ENCODE data around the gene AQP12B. TPM values are rescaled to one million over a fixed set of nuclear protein-coding genes. Genes with fewer than 3 reads are reported as not detected.

The AQP12B gene
- total RNA-seq, 1 donor from 2014 or later = not detected

GRCh38 chr2:240711296-240711695 is 28.6 kb upstream of the AQP12B start:
- H3K4me1 Mint-ChIP-seq = no peaks in the 10 kb centered on the region
- no peak for ATAC-seq (ENCODE audit: low read depth)
- DNase-seq = no peak
- H3K27ac Mint-ChIP-seq = no peak overlapping the region
- ChIA-PET CTCF (no interaction called here), POLR2A (no interaction called here)
- TF ChIP-seq CTCF (IDR thresholded peaks at IDR 0.05) = no peak
- no peaks in the 10 kb centered on the region for H3K36me3 Mint-ChIP-seq (ENCODE audit: low read depth)
- H3K27me3 Mint-ChIP-seq = peaks cover 6% of the 10 kb centered on the region
- intact Hi-C loops (cut with micrococcal nuclease) = no loop called here
- no peaks in the 10 kb centered on the region for H3K9me3 Mint-ChIP-seq
- no peak overlapping the region for H3K4me3 Mint-ChIP-seq

- CTCF ChIA-PET = no interaction called here
- no peak for ATAC-seq (ENCODE audit: low read depth)
- intact Hi-C loops (cut with micrococcal nuclease) = no loop called here
Observed at GRCh38 chr2:240708457-240708856, 25.8 kb upstream of the AQP12B start.

GRCh38 chr2:240707821-240708220 is 25.1 kb upstream of the AQP12B start:
- Mint-ChIP-seq H3K36me3 (ENCODE audit: low read depth) (no peaks in the 10 kb centered on the region), H3K27ac (no peak overlapping the region), H3K4me3 (no peak overlapping the region), H3K9me3 (no peaks in the 10 kb centered on the region), H3K4me1 (no peaks in the 10 kb centered on the region), H3K27me3 (peaks cover 9% of the 10 kb centered on the region)
- CTCF ChIA-PET = no interaction called here
- ATAC-seq (ENCODE audit: low read depth) (no peak), DNase-seq (no peak)
- POLR2A ChIA-PET = no interaction called here
- intact Hi-C loops (cut with micrococcal nuclease) = no loop called here
- no peak for TF ChIP-seq CTCF (IDR thresholded peaks at IDR 0.05)

More at GRCh38 chr2:240708457-240708856, 25.8 kb upstream of the AQP12B start:
- DNase-seq = no peak
- H3K36me3 Mint-ChIP-seq (ENCODE audit: low read depth) = no peaks in the 10 kb centered on the region
- H3K4me1 Mint-ChIP-seq = no peaks in the 10 kb centered on the region
- POLR2A ChIA-PET = no interaction called here
- no peak for TF ChIP-seq CTCF (IDR thresholded peaks at IDR 0.05)
- no peak overlapping the region for H3K27ac Mint-ChIP-seq
- H3K9me3 Mint-ChIP-seq = no peaks in the 10 kb centered on the region
- H3K27me3 Mint-ChIP-seq = peaks cover 9% of the 10 kb centered on the region
- H3K4me3 Mint-ChIP-seq = no peak overlapping the region

GRCh38 chr2:240707043-240707756 is 24.5 kb upstream of the AQP12B start:
- H3K9me3 Mint-ChIP-seq = no peaks in the 10 kb centered on the region
- CTCF ChIA-PET = no interaction called here
- peaks cover 9% of the 10 kb centered on the region for H3K27me3 Mint-ChIP-seq
- no peaks in the 10 kb centered on the region for H3K4me1 Mint-ChIP-seq
- no peak for TF ChIP-seq CTCF (IDR thresholded peaks at IDR 0.05)
- DNase-seq = no peak
- H3K27ac Mint-ChIP-seq = no peak overlapping the region
- ATAC-seq (ENCODE audit: low read depth) = no peak
- no peak overlapping the region for H3K4me3 Mint-ChIP-seq
- intact Hi-C loops (cut with micrococcal nuclease) = no loop called here
- POLR2A ChIA-PET = no interaction called here
- no peaks in the 10 kb centered on the region for H3K36me3 Mint-ChIP-seq (ENCODE audit: low read depth)

GRCh38 chr2:240705204-240705791 is 22.6 kb upstream of the AQP12B start:
- Mint-ChIP-seq H3K27me3 (peaks cover 9% of the 10 kb centered on the region), H3K36me3 (ENCODE audit: low read depth) (no peaks in the 10 kb centered on the region), H3K9me3 (no peaks in the 10 kb centered on the region), H3K4me1 (no peaks in the 10 kb centered on the region), H3K27ac (no peak overlapping the region), H3K4me3 (no peak overlapping the region)
- ChIA-PET CTCF (interaction anchor here (1.2 kb wide), 1 partner anchor 191 kb away, joined by 3 read pairs; no protein-coding TSS in a partner anchor), POLR2A (no interaction called here)
- intact Hi-C loops (cut with micrococcal nuclease) = no loop called here
- ATAC-seq (ENCODE audit: low read depth) (no peak), DNase-seq (no peak)
- no peak for TF ChIP-seq CTCF (IDR thresholded peaks at IDR 0.05)
